Large intestine (tissue), 3 donors: ENCODE measurements around the gene SCN4B. TPM values are rescaled to one million over a fixed set of nuclear protein-coding genes. Genes with fewer than 3 reads are reported as not detected.
A peak's percentile ranks its signal among the peaks of the same experiment; 100 is the strongest.

Experiments used
- DNase-seq, 2 donors: peaks; one replicate each; pipeline versions ENCODE4 v3.0.0 to v3.0.0-alpha.2; 2013
- H3K27ac ChIP-seq: one replicate; pipeline ENCODE4 v1.5.1; 2013; ENCODE audit warnings: low read length
- H3K27me3 ChIP-seq: 2 replicates; pipeline ENCODE4 v1.6.1; 2013; ENCODE audit warnings: low read length; ENCODE audit not compliant: control insufficient read depth, insufficient read depth
- H3K36me3 ChIP-seq: 2 replicates; pipeline ENCODE4 v1.6.1; 2013; ENCODE audit warnings: low read length; ENCODE audit not compliant: control insufficient read depth, insufficient read depth
- H3K4me1 ChIP-seq: one replicate; pipeline ENCODE4 v1.6.1; 2013; ENCODE audit warnings: low read length; ENCODE audit not compliant: control insufficient read depth, insufficient read depth
- H3K4me3 ChIP-seq: one replicate; pipeline ENCODE4 v1.5.1; 2013; ENCODE audit warnings: low read length
- H3K9me3 ChIP-seq: one replicate; pipeline ENCODE4 v1.6.1; 2013; ENCODE audit warnings: mild to moderate bottlenecking, low read depth, low read length, moderate library complexity; ENCODE audit not compliant: control insufficient read depth
- WGBS: methylation state at CpG from one replicate; pipeline ENCODE4 v1.1.5; 2013; ENCODE audit warnings: low lambda C conversion rate; ENCODE audit not compliant: insufficient coverage; 5-methylcytosine and 5-hydroxymethylcytosine counted together
- polyA plus RNA-seq: library from polyadenylated mRNA; unstranded; fragments of 120-200 nt; gene quantifications from one replicate; pipeline ENCODE4 v1.2.1, GENCODE V29; 2013

The SCN4B gene
- polyA plus RNA-seq, 1 donor: 4.2 TPM

- WGBS: no CpG with 5 or more reads among the region's 5 CpGs
- H3K4me3 ChIP-seq: no peak within 1 kb of the TSS
- no peaks in the 10 kb centered on the region for H3K9me3 ChIP-seq
- H3K27ac ChIP-seq: no peak within 1 kb of the TSS
- no peaks in the 10 kb centered on the region for H3K27me3 ChIP-seq
- peaks cover 45% of the 10 kb centered on the region for H3K4me1 ChIP-seq
- peaks cover 21% of the 10 kb centered on the region for H3K36me3 ChIP-seq
- DNase-seq: no peak
Measured at GRCh38 chr11:118086913-118087768, 65.5 kb downstream of the SCN4B start, which contains the start of gene SMIM35. Gene SMIM35, minus strand, starts transcription at chr11:118086963. Its CDS starts 206 bp downstream, at chr11:118086757.

- H3K27me3 ChIP-seq: no peaks in the 10 kb centered on the region
- peaks cover 38% of the 10 kb centered on the region for H3K4me1 ChIP-seq
- H3K36me3 ChIP-seq: peaks cover 26% of the 10 kb centered on the region
- DNase-seq: no peak
- H3K4me3 ChIP-seq: no peak overlapping the region
- no peaks in the 10 kb centered on the region for H3K9me3 ChIP-seq
- peak overlapping the region; percentile 79 for H3K27ac ChIP-seq
Measured at GRCh38 chr11:118084656-118085055, 68.0 kb downstream of the SCN4B start.

DNA sequence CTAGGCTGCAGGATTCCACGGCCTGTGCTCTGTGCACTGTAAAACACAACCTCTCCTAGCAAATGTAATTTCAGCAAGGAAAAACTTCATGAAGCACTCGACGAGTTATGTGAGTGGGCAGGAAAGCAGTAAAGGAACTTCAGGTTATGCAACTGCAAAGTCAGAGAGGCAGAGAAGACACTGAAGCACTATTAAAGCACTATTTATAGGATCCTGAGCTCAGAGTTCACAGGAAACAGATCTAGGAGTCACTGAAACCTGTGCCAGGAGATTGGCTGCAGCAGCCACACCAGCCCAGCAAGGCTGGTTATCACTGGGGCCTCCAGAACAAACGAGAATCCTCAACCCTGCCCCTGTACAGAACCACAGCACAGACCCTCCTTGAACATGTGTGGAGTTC lies 68.4 kb downstream of the SCN4B start:
- H3K4me1 ChIP-seq: peaks cover 42% of the 10 kb centered on the region
- H3K4me3 ChIP-seq: no peak overlapping the region
- no CpG with 5 or more reads among the region's 4 CpGs for WGBS
- no peaks in the 10 kb centered on the region for H3K9me3 ChIP-seq
- H3K27ac ChIP-seq: peak overlapping the region; percentile 79
- peaks cover 26% of the 10 kb centered on the region for H3K36me3 ChIP-seq
- DNase-seq: peak; percentile 86 to 94
- H3K27me3 ChIP-seq: no peaks in the 10 kb centered on the region

Other genes starting within 250 kb of the SCN4B start
- gene TMPRSS13, start 223.4 kb downstream of the SCN4B start, polyA plus RNA-seq: 3.6 TPM
- 8.6 TPM for gene IL10RA, start 166.4 kb downstream of the SCN4B start, polyA plus RNA-seq
- 62.6 TPM for gene TMPRSS4, start 75.7 kb downstream of the SCN4B start, polyA plus RNA-seq
- gene SMIM35, start 65.9 kb downstream of the SCN4B start, polyA plus RNA-seq: 0.46 TPM
- gene SCN2B, start 23.8 kb upstream of the SCN4B start, polyA plus RNA-seq: 1.3 TPM
- 35.2 TPM for gene JAML, start 72.2 kb upstream of the SCN4B start, polyA plus RNA-seq
- gene MPZL3, start 99.5 kb upstream of the SCN4B start, polyA plus RNA-seq: 16.7 TPM
- 32.8 TPM for gene MPZL2, start 111.5 kb upstream of the SCN4B start, polyA plus RNA-seq
- gene CD3E, start 151.9 kb upstream of the SCN4B start, polyA plus RNA-seq: 9.1 TPM
- 7.4 TPM for gene CD3D, start 189.9 kb upstream of the SCN4B start, polyA plus RNA-seq
- 2.5 TPM for gene CD3G, start 191.5 kb upstream of the SCN4B start, polyA plus RNA-seq
- 39.6 TPM for gene UBE4A, start 206.8 kb upstream of the SCN4B start, polyA plus RNA-seq
- 285 TPM for gene ATP5MG, start 248.8 kb upstream of the SCN4B start, polyA plus RNA-seq